HepG2 (cell line): ENCODE results near the gene PEX11G.

Source experiments
- STAG1 ChIP-seq: sonication (generic); formaldehyde crosslinking; IDR thresholded peaks from 2 replicates; pipeline ENCODE4 v1.4.0; 2020; ENCODE audit warnings: missing genetic modification reagents
- ZNF720 ChIP-seq: sonication (generic); formaldehyde crosslinking; IDR thresholded peaks from 2 replicates; pipeline ENCODE4 v1.4.0; 2020; ENCODE audit warnings: missing genetic modification reagents

DNA sequence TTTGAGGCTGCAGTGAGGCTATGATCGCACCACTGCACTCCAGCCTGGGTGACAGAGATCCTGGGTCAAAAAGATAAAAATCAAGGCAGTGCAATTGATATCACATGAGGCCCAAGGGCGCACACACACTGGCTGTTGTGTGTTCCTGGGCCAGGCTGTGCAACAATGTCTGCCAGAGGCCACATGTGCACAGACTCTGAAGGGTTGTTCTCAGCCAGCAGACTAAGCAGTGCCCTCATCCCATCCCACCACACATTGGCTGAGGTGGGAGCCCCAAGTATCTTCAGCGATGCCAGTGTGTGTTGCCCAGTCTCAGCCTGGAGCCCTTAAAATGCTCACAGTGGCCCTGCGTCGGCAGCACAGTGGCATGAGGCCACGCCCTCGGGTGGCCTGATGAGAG is 12.6 kb downstream of the PEX11G start:
- TF ChIP-seq ZNF720 (CRISPR knock-in tag) (no peak), STAG1 (no peak)
